Measurements from ENCODE around the gene NREP. TPM values are rescaled to one million over a fixed set of nuclear protein-coding genes. Genes with fewer than 3 reads are reported as not detected.
A peak's percentile ranks its signal among the peaks of the same experiment; 100 is the strongest.

The NREP gene
- total and polyA plus RNA-seq, 10 of the 15 experiments (the other 5 are each of a cell fraction or from before 2014, with no cell fraction given), result 20.6 to 117 (median 32.2) TPM

DNA sequence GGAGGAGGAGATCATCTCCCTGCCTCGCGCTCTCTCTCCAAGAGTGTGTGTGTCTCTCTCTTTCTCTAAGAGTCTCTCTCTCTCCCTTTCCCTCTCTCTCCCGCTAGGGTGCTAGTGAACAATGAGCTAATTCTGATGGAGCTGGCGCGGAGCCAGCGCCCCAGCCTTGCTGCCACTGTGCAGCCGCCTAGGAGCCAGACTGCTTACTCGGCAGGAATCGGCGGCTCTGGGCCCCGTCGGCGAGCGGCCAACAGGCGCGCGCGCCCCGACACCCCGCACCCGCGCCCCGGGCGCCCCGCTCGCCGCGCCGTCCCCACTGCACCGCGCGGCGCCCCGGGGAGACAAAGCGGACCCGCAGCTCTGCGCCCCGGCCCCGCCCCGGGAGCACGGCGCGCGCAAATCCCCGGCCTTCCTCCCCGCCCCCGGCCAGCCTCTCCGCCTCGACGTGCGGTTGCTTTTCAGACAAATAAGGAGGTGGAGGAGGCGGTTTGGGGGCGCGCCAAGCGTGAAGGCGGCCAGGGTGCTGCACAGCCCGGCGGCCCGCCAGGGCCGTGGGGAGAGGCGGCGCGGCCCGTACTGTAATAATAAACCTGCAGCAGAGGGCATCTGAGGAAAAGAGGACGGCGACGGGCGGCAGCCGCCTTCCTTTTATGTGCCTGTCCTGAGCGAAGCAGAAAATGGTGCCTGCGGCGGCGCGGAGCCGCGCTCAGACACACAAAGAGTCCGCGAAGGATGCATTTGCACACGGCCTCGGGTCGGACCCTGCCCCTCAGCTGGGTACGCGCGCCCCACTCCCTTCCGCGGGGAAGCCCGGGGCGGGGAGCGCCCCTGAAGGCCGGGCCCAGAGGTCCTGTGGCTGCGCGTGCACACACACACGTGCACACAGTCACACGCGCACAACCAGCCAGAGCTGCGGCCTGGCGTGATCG lies 625 bp upstream of the NREP start (continued):
- TF ChIP-seq IRF3 (IDR thresholded peaks at IDR 0.05), result no peak
- TF ChIP-seq NFYB (IDR thresholded peaks at IDR 0.05; ENCODE audit: insufficient read depth, low read depth, low read length), result no peak
- no peak; the same call in 1 of the 2 replicates for TF ChIP-seq TBL1XR1 (IDR thresholded peaks at IDR 0.05; ENCODE audit: low read depth, low read length)
- TF ChIP-seq EZH2 (IDR thresholded peaks at IDR 0.05; ENCODE audit: borderline replicate concordance, control insufficient read depth, low read depth, low read length), result no peak
- TF ChIP-seq, protein P1, sequence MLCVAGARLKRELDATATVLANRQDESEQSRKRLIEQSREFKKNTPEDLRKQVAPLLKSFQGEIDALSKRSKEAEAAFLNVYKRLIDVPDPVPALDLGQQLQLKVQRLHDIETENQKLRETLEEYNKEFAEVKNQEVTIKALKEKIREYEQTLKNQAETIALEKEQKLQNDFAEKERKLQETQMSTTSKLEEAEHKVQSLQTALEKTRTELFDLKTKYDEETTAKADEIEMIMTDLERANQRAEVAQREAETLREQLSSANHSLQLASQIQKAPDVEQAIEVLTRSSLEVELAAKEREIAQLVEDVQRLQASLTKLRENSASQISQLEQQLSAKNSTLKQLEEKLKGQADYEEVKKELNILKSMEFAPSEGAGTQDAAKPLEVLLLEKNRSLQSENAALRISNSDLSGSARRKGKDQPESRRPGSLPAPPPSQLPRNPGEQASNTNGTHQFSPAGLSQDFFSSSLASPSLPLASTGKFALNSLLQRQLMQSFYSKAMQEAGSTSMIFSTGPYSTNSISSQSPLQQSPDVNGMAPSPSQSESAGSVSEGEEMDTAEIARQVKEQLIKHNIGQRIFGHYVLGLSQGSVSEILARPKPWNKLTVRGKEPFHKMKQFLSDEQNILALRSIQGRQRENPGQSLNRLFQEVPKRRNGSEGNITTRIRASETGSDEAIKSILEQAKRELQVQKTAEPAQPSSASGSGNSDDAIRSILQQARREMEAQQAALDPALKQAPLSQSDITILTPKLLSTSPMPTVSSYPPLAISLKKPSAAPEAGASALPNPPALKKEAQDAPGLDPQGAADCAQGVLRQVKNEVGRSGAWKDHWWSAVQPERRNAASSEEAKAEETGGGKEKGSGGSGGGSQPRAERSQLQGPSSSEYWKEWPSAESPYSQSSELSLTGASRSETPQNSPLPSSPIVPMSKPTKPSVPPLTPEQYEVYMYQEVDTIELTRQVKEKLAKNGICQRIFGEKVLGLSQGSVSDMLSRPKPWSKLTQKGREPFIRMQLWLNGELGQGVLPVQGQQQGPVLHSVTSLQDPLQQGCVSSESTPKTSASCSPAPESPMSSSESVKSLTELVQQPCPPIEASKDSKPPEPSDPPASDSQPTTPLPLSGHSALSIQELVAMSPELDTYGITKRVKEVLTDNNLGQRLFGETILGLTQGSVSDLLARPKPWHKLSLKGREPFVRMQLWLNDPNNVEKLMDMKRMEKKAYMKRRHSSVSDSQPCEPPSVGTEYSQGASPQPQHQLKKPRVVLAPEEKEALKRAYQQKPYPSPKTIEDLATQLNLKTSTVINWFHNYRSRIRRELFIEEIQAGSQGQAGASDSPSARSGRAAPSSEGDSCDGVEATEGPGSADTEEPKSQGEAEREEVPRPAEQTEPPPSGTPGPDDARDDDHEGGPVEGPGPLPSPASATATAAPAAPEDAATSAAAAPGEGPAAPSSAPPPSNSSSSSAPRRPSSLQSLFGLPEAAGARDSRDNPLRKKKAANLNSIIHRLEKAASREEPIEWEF (IDR thresholded peaks at IDR 0.05; ENCODE audit: insufficient replicate concordance, low read depth, low read length), result no peak
- no peak for TF ChIP-seq STAT3 (IDR thresholded peaks at IDR 0.05; ENCODE audit: low read depth, low read length)
- no peak for TF ChIP-seq CHD4 (IDR thresholded peaks at IDR 0.05)
- peak; percentile 24; the same call in 1 of the 2 replicates for TF ChIP-seq CBFB (IDR thresholded peaks at IDR 0.05; ENCODE audit: low read depth)
- TF ChIP-seq KLF5 (IDR thresholded peaks at IDR 0.05; ENCODE audit: partially characterized antibody), result peak; percentile 27

Data from GM12878 (cell line).